Uterus (tissue), 2 donors: Measurements from ENCODE around the gene IRX4.

Experiments used
- POLR2A ChIP-seq, 2 donors: fragments of 450-650 bp; IDR thresholded peaks; one replicate each; pipeline ENCODE4 v1.6.1; 2016; ENCODE audit warnings: antibody characterized with exemption in 2 of 2, mild to moderate bottlenecking in 1 of 2, moderate library complexity in 1 of 2
- TF ChIP-seq, protein P1 (sequence below), 4 experiments: fragments of 200-600 bp in 2 of 4; fragments of 450-650 bp in 2 of 4; sonication (generic) in 2 of 4; IDR thresholded peaks; one replicate each; pipeline ENCODE4 v1.5.1; 2016 to 2019; ENCODE audit warnings: antibody characterized with exemption in 4 of 4, mild to moderate bottlenecking in 2 of 4, moderate library complexity in 1 of 4

DNA sequence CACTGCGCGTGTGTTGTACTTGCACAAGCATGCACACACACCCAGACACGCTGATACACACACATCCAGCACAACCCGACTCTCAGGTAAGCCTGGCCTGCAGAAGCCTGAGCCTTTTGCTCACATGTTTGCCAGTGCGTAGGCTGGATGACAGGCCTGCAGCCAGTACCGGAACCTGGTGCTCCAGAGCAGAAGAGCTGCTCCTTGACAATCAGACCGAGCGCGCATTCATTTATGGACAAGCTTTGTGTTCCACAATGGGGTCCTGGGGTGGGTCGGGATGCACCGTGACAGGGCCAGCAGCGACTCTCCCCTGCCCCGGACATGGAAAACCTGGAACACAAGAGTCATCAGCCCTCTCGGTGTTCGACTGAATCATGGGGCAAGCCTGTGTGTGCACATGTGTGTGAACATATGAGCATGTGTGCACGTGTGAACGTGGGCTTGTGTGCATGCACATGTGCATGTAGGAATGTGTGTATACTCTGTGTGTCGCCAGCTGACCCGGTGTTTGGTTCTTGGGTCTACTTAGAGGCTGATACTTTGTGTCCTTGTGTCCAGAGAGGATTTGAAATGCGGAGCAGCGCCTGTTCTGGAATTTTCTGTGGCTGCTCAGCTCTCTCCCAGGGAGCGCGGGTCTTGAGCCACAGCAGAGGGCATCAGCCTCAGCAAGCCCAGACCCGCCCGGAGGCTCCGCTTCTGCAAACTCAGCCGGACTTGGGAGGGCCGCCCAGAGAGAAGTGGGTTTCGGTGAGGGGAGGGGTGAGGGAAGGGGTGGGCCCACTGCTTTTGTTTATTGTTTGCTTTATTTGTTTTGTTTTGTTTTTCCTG is 32.2 kb downstream of the IRX4 start:
- TF ChIP-seq, protein P1, sequence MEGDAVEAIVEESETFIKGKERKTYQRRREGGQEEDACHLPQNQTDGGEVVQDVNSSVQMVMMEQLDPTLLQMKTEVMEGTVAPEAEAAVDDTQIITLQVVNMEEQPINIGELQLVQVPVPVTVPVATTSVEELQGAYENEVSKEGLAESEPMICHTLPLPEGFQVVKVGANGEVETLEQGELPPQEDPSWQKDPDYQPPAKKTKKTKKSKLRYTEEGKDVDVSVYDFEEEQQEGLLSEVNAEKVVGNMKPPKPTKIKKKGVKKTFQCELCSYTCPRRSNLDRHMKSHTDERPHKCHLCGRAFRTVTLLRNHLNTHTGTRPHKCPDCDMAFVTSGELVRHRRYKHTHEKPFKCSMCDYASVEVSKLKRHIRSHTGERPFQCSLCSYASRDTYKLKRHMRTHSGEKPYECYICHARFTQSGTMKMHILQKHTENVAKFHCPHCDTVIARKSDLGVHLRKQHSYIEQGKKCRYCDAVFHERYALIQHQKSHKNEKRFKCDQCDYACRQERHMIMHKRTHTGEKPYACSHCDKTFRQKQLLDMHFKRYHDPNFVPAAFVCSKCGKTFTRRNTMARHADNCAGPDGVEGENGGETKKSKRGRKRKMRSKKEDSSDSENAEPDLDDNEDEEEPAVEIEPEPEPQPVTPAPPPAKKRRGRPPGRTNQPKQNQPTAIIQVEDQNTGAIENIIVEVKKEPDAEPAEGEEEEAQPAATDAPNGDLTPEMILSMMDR (IDR thresholded peaks at IDR 0.05) = no peak
- TF ChIP-seq POLR2A (IDR thresholded peaks at IDR 0.05) = no peak
